GM23338 (cell line): ENCODE measurements around the gene TSPOAP1. TPM values are rescaled to one million over a fixed set of nuclear protein-coding genes. Genes with fewer than 3 reads are reported as not detected.

ENCODE experiments used
- ATAC-seq: fragments of 200-7000 bp; cut with Tn5 transposase; 3 replicates; pipeline ENCODE4 v1.9.1; 2020
- DNase-seq: peaks from one replicate; pipeline ENCODE4 v3.0.0-alpha.2; 2015; ENCODE audit warnings: low spot score
- H2AFZ ChIP-seq: fragments of 200-600 bp; sonication (generic); 2 replicates; pipeline ENCODE4 v1.8.0; 2016; ENCODE audit warnings: antibody characterized with exemption, mild to moderate bottlenecking, moderate library complexity
- H3F3A ChIP-seq: fragments of 200-600 bp; sonication (generic); replicated peaks from 2 replicates; pipeline ENCODE4 v1.8.0; 2017; ENCODE audit warnings: antibody characterized with exemption, mixed run types, low read depth
- H3K27ac ChIP-seq: fragments of 200-600 bp; sonication (generic); 2 replicates; pipeline ENCODE4 v1.6.1; 2016; ENCODE audit warnings: low read depth
- H3K27me3 ChIP-seq: fragments of 200-600 bp; sonication (generic); 2 replicates; pipeline ENCODE4 v1.8.0; 2016; ENCODE audit warnings: mild to moderate bottlenecking, mixed run types, moderate library complexity; ENCODE audit not compliant: insufficient read depth
- H3K36me3 ChIP-seq: fragments of 200-600 bp; sonication (generic); 2 replicates; pipeline ENCODE4 v1.8.0; 2016; ENCODE audit warnings: mild to moderate bottlenecking; ENCODE audit not compliant: insufficient read depth
- H3K4me1 ChIP-seq: fragments of 200-600 bp; sonication (generic); 2 replicates; pipeline ENCODE4 v1.8.0; 2016; ENCODE audit warnings: mild to moderate bottlenecking, moderate library complexity; ENCODE audit not compliant: insufficient read depth
- H3K4me2 ChIP-seq: fragments of 200-600 bp; sonication (generic); 2 replicates; pipeline ENCODE4 v1.7.1; 2017; ENCODE audit warnings: mixed run types
- H3K4me3 ChIP-seq: fragments of 200-600 bp; sonication (generic); 2 replicates; pipeline ENCODE4 v1.6.1; 2016; ENCODE audit warnings: mixed run types
- H3K79me2 ChIP-seq: fragments of 200-600 bp; sonication (generic); replicated peaks from 2 replicates; pipeline ENCODE4 v1.8.0; 2017; ENCODE audit warnings: mild to moderate bottlenecking; ENCODE audit not compliant: insufficient read depth
- H3K9me2 ChIP-seq: fragments of 200-600 bp; sonication (generic); 2 replicates; pipeline ENCODE4 v1.8.0; 2017; ENCODE audit not compliant: insufficient read depth
- H4K20me1 ChIP-seq: fragments of 200-600 bp; sonication (generic); replicated peaks from 2 replicates; pipeline ENCODE4 v1.8.0; 2017; ENCODE audit warnings: mild to moderate bottlenecking; ENCODE audit not compliant: insufficient read depth
- H3K27ac Mint-ChIP-seq: 2 replicates; pipeline ENCODE4 v1.8.0; 2020; ENCODE audit warnings: inconsistent platforms, mild to moderate bottlenecking, moderate library complexity, mixed read lengths
- H3K27me3 Mint-ChIP-seq: 3 replicates; pipeline ENCODE4 v1.8.0; 2022; ENCODE audit warnings: low read depth, mild to moderate bottlenecking, moderate library complexity, mixed read lengths, inconsistent platforms; ENCODE audit not compliant: insufficient read depth, poor library complexity
- H3K36me3 Mint-ChIP-seq: 3 replicates; pipeline ENCODE4 v1.8.0; 2021; ENCODE audit warnings: low read depth, mild to moderate bottlenecking, inconsistent platforms, moderate library complexity, mixed read lengths
- H3K4me1 Mint-ChIP-seq: 3 replicates; pipeline ENCODE4 v1.8.0; 2020; ENCODE audit warnings: mild to moderate bottlenecking, inconsistent platforms, mixed read lengths
- H3K4me3 Mint-ChIP-seq: 3 replicates; pipeline ENCODE4 v1.8.0; 2021; ENCODE audit warnings: moderate library complexity, mild to moderate bottlenecking, inconsistent platforms, mixed read lengths
- H3K9me3 Mint-ChIP-seq: 3 replicates; pipeline ENCODE4 v1.8.0; 2020; ENCODE audit warnings: moderate library complexity, mild to moderate bottlenecking, inconsistent platforms, mixed read lengths
- CREB1 ChIP-seq: fragments of 250-450 bp; sonication (Bioruptor Pico); IDR thresholded peaks from 2 replicates; pipeline ENCODE4 v1.5.0; 2020; ENCODE audit warnings: low read depth, mild to moderate bottlenecking, moderate library complexity
- JUNB ChIP-seq: IDR thresholded peaks from one replicate; pipeline ENCODE4 v1.6.1; 2016; ENCODE audit warnings: antibody characterized with exemption; ENCODE audit not compliant: unreplicated experiment
- NANOG ChIP-seq: IDR thresholded peaks from 2 replicates; pipeline ENCODE4 v1.6.1; 2016; ENCODE audit warnings: antibody characterized with exemption, borderline replicate concordance
- POLR2AphosphoS5 ChIP-seq: IDR thresholded peaks from 2 replicates; pipeline ENCODE4 v1.6.1; 2016; ENCODE audit warnings: antibody characterized with exemption, low read depth
- STAT1 ChIP-seq: IDR thresholded peaks from one replicate; pipeline ENCODE4 v1.6.1; 2016; ENCODE audit warnings: antibody characterized with exemption; ENCODE audit not compliant: unreplicated experiment
- ZNF331 ChIP-seq: fragments of 250-450 bp; sonication (Bioruptor Pico); IDR thresholded peaks from 2 replicates; pipeline ENCODE4 v1.5.0; 2020; ENCODE audit warnings: low read depth, mild to moderate bottlenecking, moderate library complexity
- polyA plus RNA-seq: library from polyadenylated mRNA; unstranded; fragments of >200 nt; fragmentation: Nextera tagmentation; extraction: Ambion mirVana; gene quantifications from 2 replicates; pipeline ENCODE4 v1.2.1, GENCODE V29; 2016
- total RNA-seq: library from RNA; depleted of rRNA; stranded (reverse); fragments of >200 nt; shearing (Covaris generic); gene quantifications from 2 replicates; pipeline ENCODE4 v1.2.3, GENCODE V29; 2014
- TF ChIP-seq, protein P1 (sequence below): fragments of 250-450 bp; sonication (Bioruptor Pico); IDR thresholded peaks from 2 replicates; pipeline ENCODE4 v1.5.0; 2020; ENCODE audit warnings: mild to moderate bottlenecking, moderate library complexity
- TF ChIP-seq, protein P2 (sequence below): IDR thresholded peaks from 2 replicates; pipeline ENCODE4 v1.6.1; 2016; ENCODE audit warnings: antibody characterized with exemption
- TF ChIP-seq, protein P3 (sequence below): IDR thresholded peaks from one replicate; pipeline ENCODE4 v1.6.1; 2018; ENCODE audit warnings: antibody characterized with exemption; ENCODE audit not compliant: unreplicated experiment

The TSPOAP1 gene
- total and polyA plus RNA-seq, 2 experiments from 2014 or later = 7.3 to 11.8 TPM

DNA sequence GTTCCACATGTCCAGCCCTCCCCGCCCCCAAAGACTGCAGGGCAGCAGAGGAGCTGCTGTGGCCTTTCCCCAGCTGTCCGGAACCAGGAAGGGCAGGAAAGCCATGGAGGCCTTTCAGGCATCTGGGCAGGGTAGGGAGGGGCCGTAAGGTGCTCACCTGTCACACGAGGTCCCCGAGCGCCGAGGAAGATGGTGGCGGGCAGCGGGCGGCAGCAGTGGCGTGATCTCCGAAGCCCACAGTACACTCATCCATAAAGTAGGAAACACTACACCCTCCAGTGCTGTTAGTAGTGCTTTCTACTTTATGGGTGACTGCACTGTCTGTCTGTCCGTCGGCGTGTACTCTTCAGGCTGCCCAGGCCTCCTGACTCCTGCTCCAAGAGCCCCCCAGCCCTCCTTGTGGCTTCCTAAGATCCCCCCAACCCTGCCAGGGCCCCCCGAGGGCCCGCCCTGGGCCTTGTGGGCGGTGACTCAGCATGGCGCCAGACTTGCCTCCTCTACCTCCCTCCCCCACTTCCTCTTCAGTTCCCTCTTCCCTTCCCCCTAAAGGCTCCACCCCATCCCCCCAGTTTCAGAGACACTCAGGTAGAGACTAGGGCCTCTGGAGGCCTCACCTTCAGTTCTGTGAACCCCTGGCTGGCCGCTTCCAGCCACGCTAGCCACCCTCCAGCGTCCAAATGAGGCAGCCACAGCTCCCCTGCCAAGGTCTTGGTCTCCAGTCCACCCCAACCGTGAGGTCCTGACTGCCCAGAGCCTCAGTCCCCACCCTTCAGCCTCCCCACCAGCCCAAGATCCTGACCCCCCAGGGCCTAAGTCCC lies 2.6 kb upstream of the TSPOAP1 start:
- no peak overlapping the region for H3K27ac ChIP-seq
- Mint-ChIP-seq H3K9me3 (no peaks in the 10 kb centered on the region), H3K36me3 (no peaks in the 10 kb centered on the region), H3K27ac (peak overlapping the region; percentile 92), H3K27me3 (peaks cover 29% of the 10 kb centered on the region), H3K4me1 (peaks cover 55% of the 10 kb centered on the region), H3K4me3 (peak overlapping the region; percentile 30; the same call in 1 of the 3 replicates)
- TF ChIP-seq CREB1 (no peak), ZNF331 (CRISPR knock-in tag) (no peak), NANOG (no peak), POLR2AphosphoS5 (peak; percentile 24; the same call in 1 of the 2 replicates), STAT1 (no peak)
- peak overlapping the region; percentile 47 for H2AFZ ChIP-seq
- DNase-seq (peak; percentile 47), ATAC-seq (no peak)
- H3F3A ChIP-seq = peaks cover 3% of the 10 kb centered on the region; the same call in 1 of the 2 replicates
- peak overlapping the region; percentile 60 for H3K4me2 ChIP-seq
- H3K4me1 ChIP-seq = peaks cover 29% of the 10 kb centered on the region
- no peaks in the 10 kb centered on the region for H3K36me3 ChIP-seq
- no peaks in the 10 kb centered on the region for H3K27me3 ChIP-seq
- H3K4me3 ChIP-seq = peak overlapping the region; percentile 36; the same call in 1 of the 2 replicates
- 0 out of 2 replicates have a peak, but pooled peaks cover 8% of the 10 kb centered on the region for H3K9me2 ChIP-seq
- H4K20me1 ChIP-seq = no peaks in the 10 kb centered on the region
- no peaks in the 10 kb centered on the region for H3K79me2 ChIP-seq

DNA sequence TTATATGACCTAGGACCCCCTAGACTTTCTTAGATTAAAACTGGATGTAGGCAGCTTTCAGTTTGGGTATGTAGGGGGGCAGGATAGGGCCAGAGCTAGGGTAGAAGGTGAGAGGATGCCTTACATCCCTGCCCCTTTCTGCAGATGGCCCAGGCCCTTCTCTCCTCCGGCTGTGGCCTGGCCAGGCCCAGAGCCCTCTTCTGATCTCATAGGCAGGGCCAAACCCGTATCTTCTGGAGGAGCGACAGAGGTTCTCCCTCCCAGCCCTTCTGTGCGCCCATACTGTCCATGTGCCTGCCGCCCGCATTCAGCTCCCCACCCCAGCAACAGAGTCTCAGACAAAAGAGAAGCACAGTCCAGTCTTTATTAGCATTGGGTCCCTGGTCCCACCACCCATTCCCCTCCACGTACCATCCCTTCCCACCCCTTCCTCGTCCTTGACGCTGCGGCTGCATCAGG lies 2.0 kb upstream of the TSPOAP1 start:
- DNase-seq (no peak), ATAC-seq (no peak)
- no peak overlapping the region for H3K27ac ChIP-seq
- 0 out of 2 replicates have a peak, but pooled peaks cover under 1% of the 10 kb centered on the region for H3K27me3 ChIP-seq
- H2AFZ ChIP-seq = peak overlapping the region; percentile 47
- peaks cover 32% of the 10 kb centered on the region for H3K4me1 ChIP-seq
- Mint-ChIP-seq H3K27ac (peak overlapping the region; percentile 41), H3K4me3 (no peak overlapping the region), H3K36me3 (no peaks in the 10 kb centered on the region), H3K27me3 (peaks cover 29% of the 10 kb centered on the region), H3K4me1 (peaks cover 58% of the 10 kb centered on the region), H3K9me3 (no peaks in the 10 kb centered on the region)
- H3K79me2 ChIP-seq = no peaks in the 10 kb centered on the region
- no peaks in the 10 kb centered on the region for H3K36me3 ChIP-seq
- peak overlapping the region; percentile 60 for H3K4me2 ChIP-seq
- peaks cover 3% of the 10 kb centered on the region; the same call in 1 of the 2 replicates for H3F3A ChIP-seq
- peak overlapping the region; percentile 36; the same call in 1 of the 2 replicates for H3K4me3 ChIP-seq
- no peaks in the 10 kb centered on the region for H4K20me1 ChIP-seq
- 0 out of 2 replicates have a peak, but pooled peaks cover 8% of the 10 kb centered on the region for H3K9me2 ChIP-seq
- TF ChIP-seq, protein P1, sequence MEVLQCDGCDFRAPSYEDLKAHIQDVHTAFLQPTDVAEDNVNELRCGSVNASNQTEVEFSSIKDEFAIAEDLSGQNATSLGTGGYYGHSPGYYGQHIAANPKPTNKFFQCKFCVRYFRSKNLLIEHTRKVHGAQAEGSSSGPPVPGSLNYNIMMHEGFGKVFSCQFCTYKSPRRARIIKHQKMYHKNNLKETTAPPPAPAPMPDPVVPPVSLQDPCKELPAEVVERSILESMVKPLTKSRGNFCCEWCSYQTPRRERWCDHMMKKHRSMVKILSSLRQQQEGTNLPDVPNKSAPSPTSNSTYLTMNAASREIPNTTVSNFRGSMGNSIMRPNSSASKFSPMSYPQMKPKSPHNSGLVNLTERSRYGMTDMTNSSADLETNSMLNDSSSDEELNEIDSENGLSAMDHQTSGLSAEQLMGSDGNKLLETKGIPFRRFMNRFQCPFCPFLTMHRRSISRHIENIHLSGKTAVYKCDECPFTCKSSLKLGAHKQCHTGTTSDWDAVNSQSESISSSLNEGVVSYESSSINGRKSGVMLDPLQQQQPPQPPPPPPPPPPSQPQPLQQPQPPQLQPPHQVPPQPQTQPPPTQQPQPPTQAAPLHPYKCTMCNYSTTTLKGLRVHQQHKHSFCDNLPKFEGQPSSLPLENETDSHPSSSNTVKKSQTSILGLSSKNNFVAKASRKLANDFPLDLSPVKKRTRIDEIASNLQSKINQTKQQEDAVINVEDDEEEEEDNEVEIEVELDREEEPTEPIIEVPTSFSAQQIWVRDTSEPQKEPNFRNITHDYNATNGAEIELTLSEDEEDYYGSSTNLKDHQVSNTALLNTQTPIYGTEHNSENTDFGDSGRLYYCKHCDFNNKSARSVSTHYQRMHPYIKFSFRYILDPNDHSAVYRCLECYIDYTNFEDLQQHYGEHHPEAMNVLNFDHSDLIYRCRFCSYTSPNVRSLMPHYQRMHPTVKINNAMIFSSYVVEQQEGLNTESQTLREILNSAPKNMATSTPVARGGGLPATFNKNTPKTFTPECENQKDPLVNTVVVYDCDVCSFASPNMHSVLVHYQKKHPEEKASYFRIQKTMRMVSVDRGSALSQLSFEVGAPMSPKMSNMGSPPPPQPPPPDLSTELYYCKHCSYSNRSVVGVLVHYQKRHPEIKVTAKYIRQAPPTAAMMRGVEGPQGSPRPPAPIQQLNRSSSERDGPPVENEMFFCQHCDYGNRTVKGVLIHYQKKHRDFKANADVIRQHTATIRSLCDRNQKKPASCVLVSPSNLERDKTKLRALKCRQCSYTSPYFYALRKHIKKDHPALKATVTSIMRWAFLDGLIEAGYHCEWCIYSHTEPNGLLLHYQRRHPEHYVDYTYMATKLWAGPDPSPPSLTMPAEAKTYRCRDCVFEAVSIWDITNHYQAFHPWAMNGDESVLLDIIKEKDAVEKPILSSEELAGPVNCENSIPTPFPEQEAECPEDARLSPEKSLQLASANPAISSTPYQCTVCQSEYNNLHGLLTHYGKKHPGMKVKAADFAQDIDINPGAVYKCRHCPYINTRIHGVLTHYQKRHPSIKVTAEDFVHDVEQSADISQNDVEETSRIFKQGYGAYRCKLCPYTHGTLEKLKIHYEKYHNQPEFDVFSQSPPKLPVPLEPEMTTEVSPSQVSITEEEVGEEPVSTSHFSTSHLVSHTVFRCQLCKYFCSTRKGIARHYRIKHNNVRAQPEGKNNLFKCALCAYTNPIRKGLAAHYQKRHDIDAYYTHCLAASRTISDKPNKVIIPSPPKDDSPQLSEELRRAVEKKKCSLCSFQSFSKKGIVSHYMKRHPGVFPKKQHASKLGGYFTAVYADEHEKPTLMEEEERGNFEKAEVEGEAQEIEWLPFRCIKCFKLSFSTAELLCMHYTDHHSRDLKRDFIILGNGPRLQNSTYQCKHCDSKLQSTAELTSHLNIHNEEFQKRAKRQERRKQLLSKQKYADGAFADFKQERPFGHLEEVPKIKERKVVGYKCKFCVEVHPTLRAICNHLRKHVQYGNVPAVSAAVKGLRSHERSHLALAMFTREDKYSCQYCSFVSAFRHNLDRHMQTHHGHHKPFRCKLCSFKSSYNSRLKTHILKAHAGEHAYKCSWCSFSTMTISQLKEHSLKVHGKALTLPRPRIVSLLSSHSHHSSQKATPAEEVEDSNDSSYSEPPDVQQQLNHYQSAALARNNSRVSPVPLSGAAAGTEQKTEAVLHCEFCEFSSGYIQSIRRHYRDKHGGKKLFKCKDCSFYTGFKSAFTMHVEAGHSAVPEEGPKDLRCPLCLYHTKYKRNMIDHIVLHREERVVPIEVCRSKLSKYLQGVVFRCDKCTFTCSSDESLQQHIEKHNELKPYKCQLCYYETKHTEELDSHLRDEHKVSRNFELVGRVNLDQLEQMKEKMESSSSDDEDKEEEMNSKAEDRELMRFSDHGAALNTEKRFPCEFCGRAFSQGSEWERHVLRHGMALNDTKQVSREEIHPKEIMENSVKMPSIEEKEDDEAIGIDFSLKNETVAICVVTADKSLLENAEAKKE (CRISPR knock-in tag) = no peak
- TF ChIP-seq JUNB = no peak
- TF ChIP-seq STAT1 = no peak
- no peak for TF ChIP-seq CREB1
- TF ChIP-seq, protein P2, sequence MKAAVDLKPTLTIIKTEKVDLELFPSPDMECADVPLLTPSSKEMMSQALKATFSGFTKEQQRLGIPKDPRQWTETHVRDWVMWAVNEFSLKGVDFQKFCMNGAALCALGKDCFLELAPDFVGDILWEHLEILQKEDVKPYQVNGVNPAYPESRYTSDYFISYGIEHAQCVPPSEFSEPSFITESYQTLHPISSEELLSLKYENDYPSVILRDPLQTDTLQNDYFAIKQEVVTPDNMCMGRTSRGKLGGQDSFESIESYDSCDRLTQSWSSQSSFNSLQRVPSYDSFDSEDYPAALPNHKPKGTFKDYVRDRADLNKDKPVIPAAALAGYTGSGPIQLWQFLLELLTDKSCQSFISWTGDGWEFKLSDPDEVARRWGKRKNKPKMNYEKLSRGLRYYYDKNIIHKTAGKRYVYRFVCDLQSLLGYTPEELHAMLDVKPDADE = no peak
- no peak for TF ChIP-seq POLR2AphosphoS5
- TF ChIP-seq, protein P3, sequence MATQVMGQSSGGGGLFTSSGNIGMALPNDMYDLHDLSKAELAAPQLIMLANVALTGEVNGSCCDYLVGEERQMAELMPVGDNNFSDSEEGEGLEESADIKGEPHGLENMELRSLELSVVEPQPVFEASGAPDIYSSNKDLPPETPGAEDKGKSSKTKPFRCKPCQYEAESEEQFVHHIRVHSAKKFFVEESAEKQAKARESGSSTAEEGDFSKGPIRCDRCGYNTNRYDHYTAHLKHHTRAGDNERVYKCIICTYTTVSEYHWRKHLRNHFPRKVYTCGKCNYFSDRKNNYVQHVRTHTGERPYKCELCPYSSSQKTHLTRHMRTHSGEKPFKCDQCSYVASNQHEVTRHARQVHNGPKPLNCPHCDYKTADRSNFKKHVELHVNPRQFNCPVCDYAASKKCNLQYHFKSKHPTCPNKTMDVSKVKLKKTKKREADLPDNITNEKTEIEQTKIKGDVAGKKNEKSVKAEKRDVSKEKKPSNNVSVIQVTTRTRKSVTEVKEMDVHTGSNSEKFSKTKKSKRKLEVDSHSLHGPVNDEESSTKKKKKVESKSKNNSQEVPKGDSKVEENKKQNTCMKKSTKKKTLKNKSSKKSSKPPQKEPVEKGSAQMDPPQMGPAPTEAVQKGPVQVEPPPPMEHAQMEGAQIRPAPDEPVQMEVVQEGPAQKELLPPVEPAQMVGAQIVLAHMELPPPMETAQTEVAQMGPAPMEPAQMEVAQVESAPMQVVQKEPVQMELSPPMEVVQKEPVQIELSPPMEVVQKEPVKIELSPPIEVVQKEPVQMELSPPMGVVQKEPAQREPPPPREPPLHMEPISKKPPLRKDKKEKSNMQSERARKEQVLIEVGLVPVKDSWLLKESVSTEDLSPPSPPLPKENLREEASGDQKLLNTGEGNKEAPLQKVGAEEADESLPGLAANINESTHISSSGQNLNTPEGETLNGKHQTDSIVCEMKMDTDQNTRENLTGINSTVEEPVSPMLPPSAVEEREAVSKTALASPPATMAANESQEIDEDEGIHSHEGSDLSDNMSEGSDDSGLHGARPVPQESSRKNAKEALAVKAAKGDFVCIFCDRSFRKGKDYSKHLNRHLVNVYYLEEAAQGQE = no peak
